Muscle of leg (tissue), 9 donors: Measurements from ENCODE around the gene RPP25L. TPM values are rescaled to one million over a fixed set of nuclear protein-coding genes. Genes with fewer than 3 reads are reported as not detected.

ENCODE experiments used
- polyA plus RNA-seq, 8 donors: library from polyadenylated mRNA; unstranded; fragments of 120-200 nt; gene quantifications; one replicate each; pipeline versions ENCODE4 v1.2.1 to v1.2.3, GENCODE V29; 2013; ENCODE audit warnings: inconsistent platforms in 1 of 8, low replicate concordance in 1 of 8; ENCODE audit not compliant: insufficient read length in 8 of 8, insufficient read depth in 1 of 8
- total RNA-seq: library from RNA; stranded (reverse); fragments of 120-200 nt; gene quantifications from one replicate; pipeline ENCODE4 v1.2.4, GENCODE V29; 2013

Gene RPP25L
- total and polyA plus RNA-seq, 9 donors, result 20.4 to 26.1 (median 22.1) TPM

Other genes starting within 250 kb of the RPP25L start
- gene MYORG, start 235.2 kb downstream of the RPP25L start, total RNA-seq, result 8.1 TPM
- gene MYORG, start 235.2 kb downstream of the RPP25L start, polyA plus RNA-seq, result 10 to 100 TPM; 11.0 to 20.3 (median 16.3) TPM
- 6.0 TPM for gene FAM219A, start 153.5 kb downstream of the RPP25L start, total RNA-seq
- gene FAM219A, start 153.5 kb downstream of the RPP25L start, polyA plus RNA-seq, result 10 to 100 TPM; 10.6 to 13.3 (median 11.8) TPM
- gene DNAI1, start 153.3 kb downstream of the RPP25L start, total RNA-seq, result 0.13 TPM
- under 1 TPM in 3 of 8 donors, not detected in 5; 0.18 to 0.29 (median 0.25) TPM for gene DNAI1, start 153.3 kb downstream of the RPP25L start, polyA plus RNA-seq
- 3.4 TPM for gene ENHO, start 89.1 kb downstream of the RPP25L start, total RNA-seq
- 1 to 10 TPM; 2.8 to 6.1 (median 4.8) TPM for gene ENHO, start 89.1 kb downstream of the RPP25L start, polyA plus RNA-seq
- gene CNTFR, start 22.4 kb downstream of the RPP25L start, total RNA-seq, result 22.1 TPM
- gene CNTFR, start 22.4 kb downstream of the RPP25L start, polyA plus RNA-seq, result 10 to 100 TPM; 32.6 to 88.6 (median 63.2) TPM
- 67.4 TPM for gene DCTN3, start 8.4 kb upstream of the RPP25L start, total RNA-seq
- gene DCTN3, start 8.4 kb upstream of the RPP25L start, polyA plus RNA-seq, result 10 to 100 TPM; 69.0 to 78.7 (median 71.4) TPM
- gene ARID3C, start 17.0 kb upstream of the RPP25L start, total RNA-seq, result 0.09 TPM
- gene ARID3C, start 17.0 kb upstream of the RPP25L start, polyA plus RNA-seq, result under 1 TPM in 4 of 8 donors, not detected in 4; 0.07 to 0.15 (median 0.13) TPM
- 27.0 TPM for gene SIGMAR1, start 25.7 kb upstream of the RPP25L start, total RNA-seq
- 10 to 100 TPM; 44.0 to 62.8 (median 57.1) TPM for gene SIGMAR1, start 25.7 kb upstream of the RPP25L start, polyA plus RNA-seq
- gene GALT, start 34.6 kb upstream of the RPP25L start, total RNA-seq, result 43.5 TPM
- gene GALT, start 34.6 kb upstream of the RPP25L start, polyA plus RNA-seq, result 10 to 100 TPM; 29.5 to 53.5 (median 40.4) TPM
- gene IL11RA, start 40.1 kb upstream of the RPP25L start, total RNA-seq, result 142 TPM
- gene IL11RA, start 40.1 kb upstream of the RPP25L start, polyA plus RNA-seq, result 100 to 1,000 TPM in 7 of 8 donors, 10 to 100 TPM in 1; 95.8 to 181 (median 133) TPM
- 0.31 TPM for gene CCL27, start 50.6 kb upstream of the RPP25L start, total RNA-seq
- gene CCL27, start 50.6 kb upstream of the RPP25L start, polyA plus RNA-seq, result 1 to 10 TPM in 1 of 8 donors, under 1 TPM in 6, not detected in 1; 0.53 to 1.1 (median 0.63) TPM
- 0.35 TPM for gene CCL19, start 79.2 kb upstream of the RPP25L start, total RNA-seq
- gene CCL19, start 79.2 kb upstream of the RPP25L start, polyA plus RNA-seq, result under 1 TPM in 4 of 8 donors, not detected in 4; 0.16 to 0.48 (median 0.29) TPM
- gene CCL21, start 98.0 kb upstream of the RPP25L start, total RNA-seq, result 13.5 TPM
- gene CCL21, start 98.0 kb upstream of the RPP25L start, polyA plus RNA-seq, result 10 to 100 TPM in 6 of 8 donors, 1 to 10 TPM in 2; 4.4 to 25.2 (median 18.2) TPM